Activated CD4-positive, alpha-beta T cell treated with anti-CD3 and anti-CD28 coated beads, Interleukin-2, amount 50 U/mL, for 16 hours (primary cell): ENCODE results near the gene RGS14.
"Not testable (repeated sequence)": the region's sequence is repeated elsewhere in the genome, so short reads cannot be mapped to it uniquely, and the experiment has no call there.

Experiments
- DNase-seq: peaks from one replicate; pipeline ENCODE4 v3.0.0-alpha.2; 2020

The RGS14 gene

GRCh38 chr5:177327539-177328522, 29.9 kb upstream of the RGS14 start:
- no peak for DNase-seq

GRCh38 chr5:177328545-177329231, 29.0 kb upstream of the RGS14 start:
- no peak for DNase-seq

GRCh38 chr5:177329883-177330282, 27.8 kb upstream of the RGS14 start:
- DNase-seq = no peak

GRCh38 chr5:177330991-177331842, 26.5 kb upstream of the RGS14 start:
- no peak for DNase-seq

GRCh38 chr5:177332031-177332895, 25.5 kb upstream of the RGS14 start:
- DNase-seq = no peak

- DNase-seq = no peak
These were observed 24.8 kb upstream of the RGS14 start for GRCh38 chr5:177332896-177333260.

GRCh38 chr5:177333420-177334154, 24.1 kb upstream of the RGS14 start:
- DNase-seq = no peak

GRCh38 chr5:177334155-177334551, 23.6 kb upstream of the RGS14 start:
- no peak for DNase-seq

- DNase-seq = no peak
These were observed 22.7 kb upstream of the RGS14 start for GRCh38 chr5:177334781-177335700.

- no peak for DNase-seq
These were observed 22.0 kb upstream of the RGS14 start for GRCh38 chr5:177335701-177336065.

GRCh38 chr5:177336112-177336511, 21.6 kb upstream of the RGS14 start:
- DNase-seq = peak; percentile 48

GRCh38 chr5:177336603-177337494, 20.9 kb upstream of the RGS14 start:
- DNase-seq = no peak

- no peak for DNase-seq
These were observed 19.2 kb upstream of the RGS14 start for GRCh38 chr5:177338251-177339106.

GRCh38 chr5:177339107-177339638, 18.6 kb upstream of the RGS14 start:
- no peak for DNase-seq

- DNase-seq = not testable (repeated sequence)
These were observed 14.7 kb upstream of the RGS14 start for GRCh38 chr5:177343000-177343399.

- no peak for DNase-seq
These were observed 13.9 kb upstream of the RGS14 start for GRCh38 chr5:177343777-177344176.

GRCh38 chr5:177344891-177345290, 12.8 kb upstream of the RGS14 start:
- DNase-seq = no peak

GRCh38 chr5:177346820-177347219, 10.9 kb upstream of the RGS14 start:
- DNase-seq = no peak
